Choroid plexus epithelial cell (primary cell): Measurements from ENCODE around the gene RPS6KA4.
A peak's percentile ranks its signal among the peaks of the same experiment; 100 is the strongest.

Experiments used
- DNase-seq: peaks from one replicate; pipeline ENCODE4 v3.0.0-alpha.2; 2010; ENCODE audit warnings: low read depth
- H3K4me3 ChIP-seq: 2 replicates; pipeline ENCODE4 v1.5.1; 2011; ENCODE audit warnings: low read depth, mild to moderate bottlenecking, control low read depth, low read length, moderate library complexity
- CTCF ChIP-seq: conservative IDR thresholded peaks from 2 replicates; pipeline ENCODE4 v1.5.1; 2011; ENCODE audit warnings: low read depth, mild to moderate bottlenecking, control low read depth, inconsistent platforms, low read length, moderate library complexity

RPS6KA4 gene

GRCh38 chr11:64369440-64370421 is 10.8 kb downstream of the RPS6KA4 start:
- H3K4me3 ChIP-seq = no peak overlapping the region
- DNase-seq = no peak
- TF ChIP-seq CTCF = peak; percentile 22

- no peak for TF ChIP-seq CTCF
- H3K4me3 ChIP-seq = no peak overlapping the region
- DNase-seq = no peak
These were observed 12.2 kb downstream of the RPS6KA4 start for GRCh38 chr11:64371201-64371600.

GRCh38 chr11:64372021-64372420 is 13.1 kb downstream of the RPS6KA4 start:
- DNase-seq = no peak
- no peak for TF ChIP-seq CTCF
- H3K4me3 ChIP-seq = no peak overlapping the region

DNA sequence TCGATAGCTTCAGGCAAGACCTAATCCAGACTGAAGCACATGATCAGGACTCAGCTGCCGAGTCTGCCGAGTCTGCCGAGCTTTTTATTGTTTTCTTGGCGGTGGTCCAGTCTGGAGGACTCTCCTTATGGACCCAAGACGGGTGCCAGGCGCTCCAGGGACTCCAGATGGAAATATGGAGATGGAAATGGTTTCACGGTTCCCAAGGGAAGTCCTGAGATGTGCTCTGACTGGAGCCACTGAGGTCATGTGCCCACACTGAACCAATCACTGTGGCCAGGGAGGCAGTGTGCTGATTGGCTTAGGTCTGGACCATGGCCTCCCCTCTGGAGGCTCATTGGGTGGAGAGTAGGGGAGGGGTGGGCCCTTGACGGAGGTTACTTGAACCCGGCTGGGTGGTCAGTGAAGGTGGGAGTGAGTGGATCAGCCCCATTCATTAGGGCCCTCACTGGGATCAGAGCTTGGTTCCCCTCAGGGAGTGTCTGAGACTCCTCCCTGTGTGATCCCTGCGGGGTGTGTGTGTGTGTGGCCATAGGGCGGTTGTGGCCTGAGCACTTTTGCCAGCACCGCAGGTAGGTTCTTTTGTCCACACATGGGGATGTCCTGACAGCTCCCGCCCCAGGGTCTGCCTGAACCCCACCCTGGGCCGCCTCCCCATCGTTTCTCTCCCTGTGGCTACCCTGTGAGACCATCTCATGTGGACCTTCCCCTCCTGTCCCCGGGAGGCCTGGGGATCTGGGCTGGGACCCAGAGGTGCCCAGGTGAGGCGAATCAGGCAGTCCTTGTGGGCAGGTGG is 14.0 kb downstream of the RPS6KA4 start:
- TF ChIP-seq CTCF = no peak
- H3K4me3 ChIP-seq = no peak overlapping the region
- DNase-seq = peak; percentile 18

DNA sequence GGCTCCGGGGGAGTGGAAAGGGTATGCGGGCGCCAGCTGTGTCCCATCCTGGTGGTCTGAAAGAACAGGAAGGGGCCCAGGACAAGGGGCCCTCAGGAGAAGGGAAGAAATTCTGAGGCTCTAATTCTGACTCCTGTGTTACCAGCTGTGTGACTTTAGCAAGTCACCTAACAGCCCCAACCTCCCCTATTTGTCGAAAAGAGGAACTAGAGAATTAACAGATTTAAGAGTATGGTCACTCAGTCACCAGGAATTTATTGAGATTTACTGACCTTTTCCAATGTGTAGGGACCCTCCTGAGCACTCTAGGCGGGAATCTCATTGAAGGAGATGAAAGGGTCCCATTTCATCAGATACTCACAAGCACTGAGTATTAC is 14.6 kb downstream of the RPS6KA4 start:
- no peak for TF ChIP-seq CTCF
- H3K4me3 ChIP-seq = no peak overlapping the region
- DNase-seq = no peak

GRCh38 chr11:64376071-64376470 is 17.1 kb downstream of the RPS6KA4 start:
- DNase-seq = no peak
- H3K4me3 ChIP-seq = no peak overlapping the region
- TF ChIP-seq CTCF = no peak
